GM23338 (cell line): Measurements from ENCODE around the gene DNAJC13. TPM values are rescaled to one million over a fixed set of nuclear protein-coding genes. Genes with fewer than 3 reads are reported as not detected.

Experiments
- ATAC-seq: fragments of 200-7000 bp; cut with Tn5 transposase; 3 replicates; pipeline ENCODE4 v1.9.1; 2020
- DNase-seq: peaks from one replicate; pipeline ENCODE4 v3.0.0-alpha.2; 2015; ENCODE audit warnings: low spot score
- H2AFZ ChIP-seq: fragments of 200-600 bp; sonication (generic); 2 replicates; pipeline ENCODE4 v1.8.0; 2016; ENCODE audit warnings: antibody characterized with exemption, mild to moderate bottlenecking, moderate library complexity
- H3F3A ChIP-seq: fragments of 200-600 bp; sonication (generic); replicated peaks from 2 replicates; pipeline ENCODE4 v1.8.0; 2017; ENCODE audit warnings: antibody characterized with exemption, mixed run types, low read depth
- H3K27ac ChIP-seq: fragments of 200-600 bp; sonication (generic); 2 replicates; pipeline ENCODE4 v1.6.1; 2016; ENCODE audit warnings: low read depth
- H3K27me3 ChIP-seq: fragments of 200-600 bp; sonication (generic); 2 replicates; pipeline ENCODE4 v1.8.0; 2016; ENCODE audit warnings: mild to moderate bottlenecking, mixed run types, moderate library complexity; ENCODE audit not compliant: insufficient read depth
- H3K36me3 ChIP-seq: fragments of 200-600 bp; sonication (generic); 2 replicates; pipeline ENCODE4 v1.8.0; 2016; ENCODE audit warnings: mild to moderate bottlenecking; ENCODE audit not compliant: insufficient read depth
- H3K4me1 ChIP-seq: fragments of 200-600 bp; sonication (generic); 2 replicates; pipeline ENCODE4 v1.8.0; 2016; ENCODE audit warnings: mild to moderate bottlenecking, moderate library complexity; ENCODE audit not compliant: insufficient read depth
- H3K4me2 ChIP-seq: fragments of 200-600 bp; sonication (generic); 2 replicates; pipeline ENCODE4 v1.7.1; 2017; ENCODE audit warnings: mixed run types
- H3K4me3 ChIP-seq: fragments of 200-600 bp; sonication (generic); 2 replicates; pipeline ENCODE4 v1.6.1; 2016; ENCODE audit warnings: mixed run types
- H3K79me2 ChIP-seq: fragments of 200-600 bp; sonication (generic); replicated peaks from 2 replicates; pipeline ENCODE4 v1.8.0; 2017; ENCODE audit warnings: mild to moderate bottlenecking; ENCODE audit not compliant: insufficient read depth
- H3K9me2 ChIP-seq: fragments of 200-600 bp; sonication (generic); 2 replicates; pipeline ENCODE4 v1.8.0; 2017; ENCODE audit not compliant: insufficient read depth
- H4K20me1 ChIP-seq: fragments of 200-600 bp; sonication (generic); replicated peaks from 2 replicates; pipeline ENCODE4 v1.8.0; 2017; ENCODE audit warnings: mild to moderate bottlenecking; ENCODE audit not compliant: insufficient read depth
- H3K27ac Mint-ChIP-seq: 2 replicates; pipeline ENCODE4 v1.8.0; 2020; ENCODE audit warnings: inconsistent platforms, mild to moderate bottlenecking, moderate library complexity, mixed read lengths
- H3K27me3 Mint-ChIP-seq: 3 replicates; pipeline ENCODE4 v1.8.0; 2022; ENCODE audit warnings: low read depth, mild to moderate bottlenecking, moderate library complexity, mixed read lengths, inconsistent platforms; ENCODE audit not compliant: insufficient read depth, poor library complexity
- H3K36me3 Mint-ChIP-seq: 3 replicates; pipeline ENCODE4 v1.8.0; 2021; ENCODE audit warnings: low read depth, mild to moderate bottlenecking, inconsistent platforms, moderate library complexity, mixed read lengths
- H3K4me1 Mint-ChIP-seq: 3 replicates; pipeline ENCODE4 v1.8.0; 2020; ENCODE audit warnings: mild to moderate bottlenecking, inconsistent platforms, mixed read lengths
- H3K4me3 Mint-ChIP-seq: 3 replicates; pipeline ENCODE4 v1.8.0; 2021; ENCODE audit warnings: moderate library complexity, mild to moderate bottlenecking, inconsistent platforms, mixed read lengths
- H3K9me3 Mint-ChIP-seq: 3 replicates; pipeline ENCODE4 v1.8.0; 2020; ENCODE audit warnings: moderate library complexity, mild to moderate bottlenecking, inconsistent platforms, mixed read lengths
- CREB1 ChIP-seq: fragments of 250-450 bp; sonication (Bioruptor Pico); IDR thresholded peaks from 2 replicates; pipeline ENCODE4 v1.5.0; 2020; ENCODE audit warnings: low read depth, mild to moderate bottlenecking, moderate library complexity
- ETS1 ChIP-seq: IDR thresholded peaks from 2 replicates; pipeline ENCODE4 v1.6.1; 2016; ENCODE audit warnings: antibody characterized with exemption
- EZH2phosphoT487 ChIP-seq: fragments of 200-600 bp; sonication (generic); IDR thresholded peaks from one replicate; pipeline ENCODE4 v1.8.1; 2018; ENCODE audit warnings: antibody characterized with exemption; ENCODE audit not compliant: unreplicated experiment
- NANOG ChIP-seq: IDR thresholded peaks from 2 replicates; pipeline ENCODE4 v1.6.1; 2016; ENCODE audit warnings: antibody characterized with exemption, borderline replicate concordance
- POLR2AphosphoS5 ChIP-seq: IDR thresholded peaks from 2 replicates; pipeline ENCODE4 v1.6.1; 2016; ENCODE audit warnings: antibody characterized with exemption, low read depth
- REST ChIP-seq: IDR thresholded peaks from one replicate; pipeline ENCODE4 v1.6.1; 2018; ENCODE audit warnings: antibody characterized with exemption; ENCODE audit not compliant: unreplicated experiment
- STAT1 ChIP-seq: IDR thresholded peaks from one replicate; pipeline ENCODE4 v1.6.1; 2016; ENCODE audit warnings: antibody characterized with exemption; ENCODE audit not compliant: unreplicated experiment
- polyA plus RNA-seq: library from polyadenylated mRNA; unstranded; fragments of >200 nt; fragmentation: Nextera tagmentation; extraction: Ambion mirVana; gene quantifications from 2 replicates; pipeline ENCODE4 v1.2.1, GENCODE V29; 2016
- total RNA-seq: library from RNA; depleted of rRNA; stranded (reverse); fragments of >200 nt; shearing (Covaris generic); gene quantifications from 2 replicates; pipeline ENCODE4 v1.2.3, GENCODE V29; 2014
- TF ChIP-seq, protein P1 (sequence below): fragments of 250-450 bp; sonication (Bioruptor Pico); IDR thresholded peaks from 2 replicates; pipeline ENCODE4 v1.5.0; 2020; ENCODE audit warnings: mild to moderate bottlenecking, moderate library complexity

Gene DNAJC13
- total and polyA plus RNA-seq, 2 experiments from 2014 or later = 8.3 to 33.6 TPM

DNA sequence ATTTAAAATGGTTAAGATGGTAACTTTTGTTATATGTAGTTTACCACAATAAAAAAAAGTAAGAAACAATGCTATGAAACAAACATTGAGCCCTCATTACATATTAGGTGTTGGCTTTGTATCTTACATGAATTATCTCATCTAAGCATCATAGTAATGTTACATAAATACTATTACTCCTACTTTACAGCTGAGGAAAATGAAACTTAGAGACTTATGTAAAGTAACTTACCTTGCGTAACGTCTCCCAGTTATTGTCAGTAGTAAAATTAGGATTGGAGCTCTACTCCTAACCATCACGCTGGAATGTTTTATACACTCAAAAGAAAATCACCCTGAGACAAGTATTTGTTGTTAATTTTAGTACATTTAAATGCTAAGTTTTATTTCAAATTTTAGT lies 42.2 kb downstream of the DNAJC13 start:
- ATAC-seq (no peak), DNase-seq (no peak)
- Histone ChIP-seq H3K4me2 (no peak overlapping the region), H3K4me3 (no peak overlapping the region), H4K20me1 (no peaks in the 10 kb centered on the region), H3K4me1 (no peaks in the 10 kb centered on the region), H3K27ac (no peak overlapping the region), H3K79me2 (no peaks in the 10 kb centered on the region), H3K27me3 (no peaks in the 10 kb centered on the region), H2AFZ (no peak overlapping the region), H3K36me3 (peaks cover 32% of the 10 kb centered on the region), H3K9me2 (no peaks in the 10 kb centered on the region), H3F3A (no peaks in the 10 kb centered on the region)
- Mint-ChIP-seq H3K36me3 (peaks cover 42% of the 10 kb centered on the region), H3K9me3 (no peaks in the 10 kb centered on the region), H3K27ac (no peak overlapping the region), H3K4me3 (no peak overlapping the region), H3K4me1 (no peaks in the 10 kb centered on the region), H3K27me3 (no peaks in the 10 kb centered on the region)
- TF ChIP-seq ETS1 = no peak
- no peak for TF ChIP-seq NANOG
- TF ChIP-seq STAT1 = no peak
- no peak for TF ChIP-seq REST

- Mint-ChIP-seq H3K4me3 (no peak overlapping the region), H3K9me3 (no peaks in the 10 kb centered on the region), H3K27me3 (no peaks in the 10 kb centered on the region), H3K36me3 (peaks cover 30% of the 10 kb centered on the region; the same call in 2 of the 3 replicates), H3K4me1 (no peaks in the 10 kb centered on the region), H3K27ac (no peak overlapping the region)
- H3K27ac ChIP-seq = no peak overlapping the region
- peaks cover 21% of the 10 kb centered on the region for H3K36me3 ChIP-seq
- H3F3A ChIP-seq = no peaks in the 10 kb centered on the region
- no peaks in the 10 kb centered on the region for H3K79me2 ChIP-seq
- H4K20me1 ChIP-seq = no peaks in the 10 kb centered on the region
- H3K27me3 ChIP-seq = no peaks in the 10 kb centered on the region
- no peak for ATAC-seq
- H3K4me2 ChIP-seq = no peak overlapping the region
- H2AFZ ChIP-seq = no peak overlapping the region
- H3K9me2 ChIP-seq = no peaks in the 10 kb centered on the region
- no peak overlapping the region for H3K4me3 ChIP-seq
- no peaks in the 10 kb centered on the region for H3K4me1 ChIP-seq
- DNase-seq = no peak
- no peak for TF ChIP-seq EZH2phosphoT487
- TF ChIP-seq CREB1 = no peak
- TF ChIP-seq, protein P1, sequence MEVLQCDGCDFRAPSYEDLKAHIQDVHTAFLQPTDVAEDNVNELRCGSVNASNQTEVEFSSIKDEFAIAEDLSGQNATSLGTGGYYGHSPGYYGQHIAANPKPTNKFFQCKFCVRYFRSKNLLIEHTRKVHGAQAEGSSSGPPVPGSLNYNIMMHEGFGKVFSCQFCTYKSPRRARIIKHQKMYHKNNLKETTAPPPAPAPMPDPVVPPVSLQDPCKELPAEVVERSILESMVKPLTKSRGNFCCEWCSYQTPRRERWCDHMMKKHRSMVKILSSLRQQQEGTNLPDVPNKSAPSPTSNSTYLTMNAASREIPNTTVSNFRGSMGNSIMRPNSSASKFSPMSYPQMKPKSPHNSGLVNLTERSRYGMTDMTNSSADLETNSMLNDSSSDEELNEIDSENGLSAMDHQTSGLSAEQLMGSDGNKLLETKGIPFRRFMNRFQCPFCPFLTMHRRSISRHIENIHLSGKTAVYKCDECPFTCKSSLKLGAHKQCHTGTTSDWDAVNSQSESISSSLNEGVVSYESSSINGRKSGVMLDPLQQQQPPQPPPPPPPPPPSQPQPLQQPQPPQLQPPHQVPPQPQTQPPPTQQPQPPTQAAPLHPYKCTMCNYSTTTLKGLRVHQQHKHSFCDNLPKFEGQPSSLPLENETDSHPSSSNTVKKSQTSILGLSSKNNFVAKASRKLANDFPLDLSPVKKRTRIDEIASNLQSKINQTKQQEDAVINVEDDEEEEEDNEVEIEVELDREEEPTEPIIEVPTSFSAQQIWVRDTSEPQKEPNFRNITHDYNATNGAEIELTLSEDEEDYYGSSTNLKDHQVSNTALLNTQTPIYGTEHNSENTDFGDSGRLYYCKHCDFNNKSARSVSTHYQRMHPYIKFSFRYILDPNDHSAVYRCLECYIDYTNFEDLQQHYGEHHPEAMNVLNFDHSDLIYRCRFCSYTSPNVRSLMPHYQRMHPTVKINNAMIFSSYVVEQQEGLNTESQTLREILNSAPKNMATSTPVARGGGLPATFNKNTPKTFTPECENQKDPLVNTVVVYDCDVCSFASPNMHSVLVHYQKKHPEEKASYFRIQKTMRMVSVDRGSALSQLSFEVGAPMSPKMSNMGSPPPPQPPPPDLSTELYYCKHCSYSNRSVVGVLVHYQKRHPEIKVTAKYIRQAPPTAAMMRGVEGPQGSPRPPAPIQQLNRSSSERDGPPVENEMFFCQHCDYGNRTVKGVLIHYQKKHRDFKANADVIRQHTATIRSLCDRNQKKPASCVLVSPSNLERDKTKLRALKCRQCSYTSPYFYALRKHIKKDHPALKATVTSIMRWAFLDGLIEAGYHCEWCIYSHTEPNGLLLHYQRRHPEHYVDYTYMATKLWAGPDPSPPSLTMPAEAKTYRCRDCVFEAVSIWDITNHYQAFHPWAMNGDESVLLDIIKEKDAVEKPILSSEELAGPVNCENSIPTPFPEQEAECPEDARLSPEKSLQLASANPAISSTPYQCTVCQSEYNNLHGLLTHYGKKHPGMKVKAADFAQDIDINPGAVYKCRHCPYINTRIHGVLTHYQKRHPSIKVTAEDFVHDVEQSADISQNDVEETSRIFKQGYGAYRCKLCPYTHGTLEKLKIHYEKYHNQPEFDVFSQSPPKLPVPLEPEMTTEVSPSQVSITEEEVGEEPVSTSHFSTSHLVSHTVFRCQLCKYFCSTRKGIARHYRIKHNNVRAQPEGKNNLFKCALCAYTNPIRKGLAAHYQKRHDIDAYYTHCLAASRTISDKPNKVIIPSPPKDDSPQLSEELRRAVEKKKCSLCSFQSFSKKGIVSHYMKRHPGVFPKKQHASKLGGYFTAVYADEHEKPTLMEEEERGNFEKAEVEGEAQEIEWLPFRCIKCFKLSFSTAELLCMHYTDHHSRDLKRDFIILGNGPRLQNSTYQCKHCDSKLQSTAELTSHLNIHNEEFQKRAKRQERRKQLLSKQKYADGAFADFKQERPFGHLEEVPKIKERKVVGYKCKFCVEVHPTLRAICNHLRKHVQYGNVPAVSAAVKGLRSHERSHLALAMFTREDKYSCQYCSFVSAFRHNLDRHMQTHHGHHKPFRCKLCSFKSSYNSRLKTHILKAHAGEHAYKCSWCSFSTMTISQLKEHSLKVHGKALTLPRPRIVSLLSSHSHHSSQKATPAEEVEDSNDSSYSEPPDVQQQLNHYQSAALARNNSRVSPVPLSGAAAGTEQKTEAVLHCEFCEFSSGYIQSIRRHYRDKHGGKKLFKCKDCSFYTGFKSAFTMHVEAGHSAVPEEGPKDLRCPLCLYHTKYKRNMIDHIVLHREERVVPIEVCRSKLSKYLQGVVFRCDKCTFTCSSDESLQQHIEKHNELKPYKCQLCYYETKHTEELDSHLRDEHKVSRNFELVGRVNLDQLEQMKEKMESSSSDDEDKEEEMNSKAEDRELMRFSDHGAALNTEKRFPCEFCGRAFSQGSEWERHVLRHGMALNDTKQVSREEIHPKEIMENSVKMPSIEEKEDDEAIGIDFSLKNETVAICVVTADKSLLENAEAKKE (CRISPR knock-in tag) = no peak
- no peak for TF ChIP-seq REST
- no peak for TF ChIP-seq STAT1
- no peak for TF ChIP-seq POLR2AphosphoS5
These were observed 44.2 kb downstream of the DNAJC13 start for GRCh38 chr3:132461544-132461943.
